ENCODE results near the gene KYNU.

DNA sequence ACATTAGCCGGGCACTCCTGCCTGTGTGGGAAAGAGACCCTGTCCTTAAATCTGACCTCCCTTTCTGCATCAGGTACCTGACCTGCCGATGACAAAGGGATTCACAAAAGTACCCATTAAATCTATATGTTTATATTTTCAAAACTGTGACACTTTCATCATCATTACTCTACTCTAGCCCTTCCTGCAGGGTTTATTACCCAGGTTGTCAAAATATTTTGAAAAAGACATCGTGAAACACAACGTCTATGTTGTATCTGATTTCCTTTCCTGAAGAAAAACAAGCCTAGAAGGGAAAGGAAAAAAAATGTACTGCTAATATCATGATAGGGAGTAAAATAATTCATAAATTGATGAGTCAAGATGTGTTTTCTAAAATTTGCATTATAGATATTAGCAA is 15.2 kb upstream of the KYNU start:
- TF ChIP-seq CTCF (IDR thresholded peaks at IDR 0.05; ENCODE audit: poor library complexity) (no peak), EZH2phosphoT487 (IDR thresholded peaks at IDR 0.05; ENCODE audit: low read depth, severe bottlenecking, unreplicated experiment) (no peak), EZH2 (IDR thresholded peaks at IDR 0.05; ENCODE audit: borderline replicate concordance) (no peak)

Measured in hepatocyte (in vitro differentiated cells).